Astrocyte of the cerebellum (primary cell): Measurements from ENCODE around the gene MICA.
"Not testable (repeated sequence)": the region's sequence is repeated elsewhere in the genome, so short reads cannot be mapped to it uniquely, and the experiment has no call there.

Experiments used
- DNase-seq: peaks from one replicate; pipeline ENCODE4 v3.0.0-alpha.2; 2011; ENCODE audit warnings: low read depth
- H3K4me3 ChIP-seq: 2 replicates; pipeline ENCODE4 v1.5.1; 2011; ENCODE audit warnings: mild to moderate bottlenecking, low read depth, low read length, moderate library complexity
- in situ Hi-C: cut with HindIII; loops from 2 replicates; pipeline ENCODE4 v1.10.0; 2017; ENCODE audit warnings: low sequenced_read_pairs
- TF ChIP-seq, protein P1 (sequence below): IDR thresholded peaks from 2 replicates; pipeline ENCODE4 v1.5.1; 2012; ENCODE audit warnings: low read length, low read depth, moderate library complexity, mild to moderate bottlenecking; ENCODE audit errors: missing control alignments

Gene MICA

DNA sequence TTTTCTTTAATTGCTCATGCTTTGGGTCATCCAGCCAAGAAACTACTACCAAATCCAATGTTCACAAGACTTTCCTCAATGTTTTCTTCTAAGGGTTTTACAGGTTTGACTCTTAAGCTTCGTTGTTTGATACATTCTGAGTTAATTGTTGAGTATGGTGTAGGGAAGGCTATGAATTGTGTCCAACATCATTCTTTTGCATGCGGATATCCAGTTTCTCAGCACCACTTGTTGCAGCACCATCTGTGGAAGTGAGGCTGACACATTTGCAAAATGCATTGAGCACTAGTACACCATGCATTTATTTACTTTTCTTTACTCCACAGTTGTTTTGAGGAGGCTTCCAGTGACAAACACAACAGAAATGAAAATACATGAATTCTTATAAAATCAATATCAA lies 17.2 kb downstream of the MICA start:
- H3K4me3 ChIP-seq = no peak overlapping the region
- TF ChIP-seq, protein P1, sequence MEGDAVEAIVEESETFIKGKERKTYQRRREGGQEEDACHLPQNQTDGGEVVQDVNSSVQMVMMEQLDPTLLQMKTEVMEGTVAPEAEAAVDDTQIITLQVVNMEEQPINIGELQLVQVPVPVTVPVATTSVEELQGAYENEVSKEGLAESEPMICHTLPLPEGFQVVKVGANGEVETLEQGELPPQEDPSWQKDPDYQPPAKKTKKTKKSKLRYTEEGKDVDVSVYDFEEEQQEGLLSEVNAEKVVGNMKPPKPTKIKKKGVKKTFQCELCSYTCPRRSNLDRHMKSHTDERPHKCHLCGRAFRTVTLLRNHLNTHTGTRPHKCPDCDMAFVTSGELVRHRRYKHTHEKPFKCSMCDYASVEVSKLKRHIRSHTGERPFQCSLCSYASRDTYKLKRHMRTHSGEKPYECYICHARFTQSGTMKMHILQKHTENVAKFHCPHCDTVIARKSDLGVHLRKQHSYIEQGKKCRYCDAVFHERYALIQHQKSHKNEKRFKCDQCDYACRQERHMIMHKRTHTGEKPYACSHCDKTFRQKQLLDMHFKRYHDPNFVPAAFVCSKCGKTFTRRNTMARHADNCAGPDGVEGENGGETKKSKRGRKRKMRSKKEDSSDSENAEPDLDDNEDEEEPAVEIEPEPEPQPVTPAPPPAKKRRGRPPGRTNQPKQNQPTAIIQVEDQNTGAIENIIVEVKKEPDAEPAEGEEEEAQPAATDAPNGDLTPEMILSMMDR = no peak
- DNase-seq = no peak
- in situ Hi-C loops = no loop called here

DNA sequence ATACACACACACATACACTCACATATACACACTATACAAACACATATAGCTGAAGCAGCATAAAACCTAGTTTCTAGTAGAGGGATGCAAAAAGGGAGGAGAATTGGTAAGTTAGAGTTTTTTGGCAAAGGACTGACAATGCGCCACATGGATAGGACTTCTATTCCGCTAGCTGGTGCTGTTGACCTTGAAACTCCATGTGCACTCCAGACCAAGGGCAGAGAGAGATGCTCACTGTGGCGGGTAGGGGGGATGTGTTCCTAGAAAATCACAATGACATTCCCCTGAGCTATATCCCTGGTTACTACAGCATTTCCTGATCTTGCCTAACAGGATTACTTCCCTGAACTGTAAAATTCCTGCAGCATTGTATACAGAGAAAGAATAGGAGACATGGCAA lies 19.2 kb downstream of the MICA start:
- TF ChIP-seq, protein P1 = no peak
- H3K4me3 ChIP-seq = no peak overlapping the region
- in situ Hi-C loops = no loop called here
- DNase-seq = no peak

DNA sequence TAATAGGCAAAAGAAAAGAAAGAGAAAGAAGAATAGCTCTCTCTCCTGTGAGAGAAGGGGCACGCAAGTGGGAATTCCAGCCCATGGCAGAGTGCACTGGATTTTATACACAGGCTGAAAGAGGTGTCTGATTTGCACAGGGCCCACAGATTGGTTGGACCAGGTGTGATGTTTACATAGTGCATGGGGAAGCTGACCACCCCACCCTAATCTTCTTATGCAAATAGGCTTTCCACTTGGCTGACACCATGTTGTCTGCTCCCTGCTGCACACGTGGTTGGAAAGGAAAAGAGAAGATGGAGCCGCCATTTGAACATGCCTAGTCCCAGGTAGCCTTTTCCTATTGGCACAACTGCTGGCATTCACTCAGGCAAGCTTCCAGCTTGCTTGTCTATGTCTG lies 20.2 kb downstream of the MICA start:
- DNase-seq = no peak
- in situ Hi-C loops = no loop called here
- TF ChIP-seq, protein P1 = no peak
- H3K4me3 ChIP-seq = no peak overlapping the region

DNA sequence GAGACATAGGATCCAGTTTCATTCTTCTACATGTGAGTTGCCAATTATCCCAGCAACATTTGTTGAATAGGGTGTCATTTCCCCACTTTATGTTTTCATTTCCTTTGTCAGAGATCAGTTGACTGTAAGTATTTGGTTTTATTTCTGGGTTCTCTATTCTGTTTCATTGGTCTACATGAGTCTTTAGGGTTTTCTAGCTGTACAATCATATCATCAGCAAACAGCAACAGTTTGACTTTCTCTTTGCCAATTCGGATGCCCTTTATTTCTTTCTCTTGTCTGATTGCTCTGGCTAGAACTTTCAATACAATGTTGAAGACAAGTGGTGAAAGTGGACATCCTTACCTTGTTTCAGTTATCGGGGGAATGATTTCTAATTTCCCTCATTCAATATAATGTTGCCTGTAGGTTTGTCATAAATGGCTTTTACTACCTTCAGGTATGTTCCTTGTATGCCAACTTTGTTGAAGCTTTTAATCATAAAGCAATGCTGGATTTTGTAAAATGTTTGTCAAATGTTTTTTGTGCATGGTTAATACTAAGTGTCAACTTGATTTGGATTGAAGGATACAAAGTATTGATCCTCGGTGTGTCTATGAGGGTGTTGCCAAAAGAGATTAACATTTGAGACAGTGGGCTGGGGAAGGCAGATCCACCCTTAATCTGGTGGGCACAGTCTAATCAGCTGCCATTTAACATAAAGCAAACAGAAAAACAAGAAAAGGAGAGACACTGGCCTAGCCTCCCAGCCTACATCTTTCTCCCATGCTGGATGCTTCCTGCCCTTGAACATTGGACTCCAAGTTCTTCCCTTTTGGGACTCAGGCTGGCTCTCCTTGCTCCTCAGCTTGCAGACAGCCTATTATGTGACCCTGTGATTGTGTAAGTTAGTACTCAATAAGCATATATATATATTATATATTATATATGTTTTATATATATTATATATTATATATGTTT lies 23.3 kb downstream of the MICA start:
- no peak for DNase-seq
- no peak overlapping the region for H3K4me3 ChIP-seq
- TF ChIP-seq, protein P1 = no peak
- in situ Hi-C loops = no loop called here

DNA sequence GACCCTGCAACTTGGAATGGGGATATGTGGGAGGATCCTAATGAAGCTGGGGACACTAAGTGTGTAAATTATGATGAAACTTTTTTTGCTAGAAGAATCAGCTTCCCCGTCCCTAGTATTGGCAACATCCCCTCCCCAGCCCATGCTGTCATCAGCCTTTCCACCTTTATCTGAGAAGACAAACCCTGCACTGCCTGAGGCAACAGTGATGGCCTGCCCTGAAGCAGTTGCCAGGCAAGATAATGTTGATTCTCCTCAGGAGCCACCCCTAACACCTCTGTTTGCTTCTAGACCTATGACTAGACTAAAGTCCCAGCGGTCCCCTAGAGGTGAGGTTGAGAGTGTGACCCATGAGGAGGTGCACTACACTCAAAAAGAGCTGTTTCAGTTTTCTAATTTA lies 27.1 kb downstream of the MICA start:
- TF ChIP-seq, protein P1 = no peak
- in situ Hi-C loops = no loop called here
- H3K4me3 ChIP-seq = no peak overlapping the region
- DNase-seq = no peak

DNA sequence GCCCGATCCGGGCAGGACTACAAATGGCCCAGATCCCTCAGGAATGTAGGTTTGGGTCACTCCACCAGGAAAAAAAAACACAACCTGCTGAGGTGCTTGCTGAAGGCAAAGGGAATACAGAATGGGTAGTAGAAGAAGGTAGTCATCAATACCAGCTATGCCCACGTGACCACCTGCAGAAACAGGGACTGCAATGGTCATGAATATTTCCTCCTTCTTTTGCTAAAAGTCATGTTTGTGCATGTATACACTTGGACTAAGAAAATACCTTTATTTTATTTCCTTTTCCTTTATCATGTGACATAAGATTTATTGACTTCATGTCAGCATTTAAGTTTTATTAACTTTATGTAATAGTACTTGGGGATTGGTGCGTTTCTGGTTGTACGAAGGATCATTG lies 31.7 kb downstream of the MICA start:
- DNase-seq, in situ Hi-C loops: not testable (repeated sequence)

DNA sequence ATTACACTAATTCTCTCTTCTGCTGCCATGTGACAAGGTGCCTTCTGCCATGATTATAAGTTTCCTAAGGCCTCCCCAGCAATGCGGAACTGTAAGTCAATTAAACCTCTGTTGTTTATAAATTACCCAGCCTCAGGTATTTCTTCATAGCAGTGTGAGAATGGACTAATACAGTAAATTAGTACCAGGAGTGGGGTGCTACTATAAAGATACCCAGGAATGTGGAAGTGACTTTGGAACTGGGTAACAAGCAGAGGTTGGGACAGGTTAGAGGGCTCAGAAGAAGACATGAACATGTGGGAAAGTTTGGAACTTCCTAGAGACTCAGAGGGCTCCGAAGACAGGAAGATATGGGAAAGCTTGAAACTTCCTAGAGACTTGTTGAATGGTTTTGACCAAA lies 34.8 kb downstream of the MICA start:
- in situ Hi-C loops = no loop called here
- TF ChIP-seq, protein P1 = no peak

More for the DNA sequence above, 31.7 kb downstream of the MICA start:
- H3K4me3 ChIP-seq = not testable (repeated sequence)

More for the DNA sequence above, 34.8 kb downstream of the MICA start:
- no peak for DNase-seq
- no peak overlapping the region for H3K4me3 ChIP-seq
